ENCODE results near the gene FAM161A.
A peak's percentile ranks its signal among the peaks of the same experiment; 100 is the strongest.
"Not testable (repeated sequence)": the region's sequence is repeated elsewhere in the genome, so short reads cannot be mapped to it uniquely, and the experiment has no call there.

FAM161A gene, protein sequence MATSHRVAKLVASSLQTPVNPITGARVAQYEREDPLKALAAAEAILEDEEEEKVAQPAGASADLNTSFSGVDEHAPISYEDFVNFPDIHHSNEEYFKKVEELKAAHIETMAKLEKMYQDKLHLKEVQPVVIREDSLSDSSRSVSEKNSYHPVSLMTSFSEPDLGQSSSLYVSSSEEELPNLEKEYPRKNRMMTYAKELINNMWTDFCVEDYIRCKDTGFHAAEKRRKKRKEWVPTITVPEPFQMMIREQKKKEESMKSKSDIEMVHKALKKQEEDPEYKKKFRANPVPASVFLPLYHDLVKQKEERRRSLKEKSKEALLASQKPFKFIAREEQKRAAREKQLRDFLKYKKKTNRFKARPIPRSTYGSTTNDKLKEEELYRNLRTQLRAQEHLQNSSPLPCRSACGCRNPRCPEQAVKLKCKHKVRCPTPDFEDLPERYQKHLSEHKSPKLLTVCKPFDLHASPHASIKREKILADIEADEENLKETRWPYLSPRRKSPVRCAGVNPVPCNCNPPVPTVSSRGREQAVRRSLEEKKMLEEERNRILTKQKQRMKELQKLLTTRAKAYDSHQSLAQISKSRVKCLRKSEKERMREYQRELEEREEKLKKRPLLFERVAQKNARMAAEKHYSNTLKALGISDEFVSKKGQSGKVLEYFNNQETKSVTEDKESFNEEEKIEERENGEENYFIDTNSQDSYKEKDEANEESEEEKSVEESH

DNA sequence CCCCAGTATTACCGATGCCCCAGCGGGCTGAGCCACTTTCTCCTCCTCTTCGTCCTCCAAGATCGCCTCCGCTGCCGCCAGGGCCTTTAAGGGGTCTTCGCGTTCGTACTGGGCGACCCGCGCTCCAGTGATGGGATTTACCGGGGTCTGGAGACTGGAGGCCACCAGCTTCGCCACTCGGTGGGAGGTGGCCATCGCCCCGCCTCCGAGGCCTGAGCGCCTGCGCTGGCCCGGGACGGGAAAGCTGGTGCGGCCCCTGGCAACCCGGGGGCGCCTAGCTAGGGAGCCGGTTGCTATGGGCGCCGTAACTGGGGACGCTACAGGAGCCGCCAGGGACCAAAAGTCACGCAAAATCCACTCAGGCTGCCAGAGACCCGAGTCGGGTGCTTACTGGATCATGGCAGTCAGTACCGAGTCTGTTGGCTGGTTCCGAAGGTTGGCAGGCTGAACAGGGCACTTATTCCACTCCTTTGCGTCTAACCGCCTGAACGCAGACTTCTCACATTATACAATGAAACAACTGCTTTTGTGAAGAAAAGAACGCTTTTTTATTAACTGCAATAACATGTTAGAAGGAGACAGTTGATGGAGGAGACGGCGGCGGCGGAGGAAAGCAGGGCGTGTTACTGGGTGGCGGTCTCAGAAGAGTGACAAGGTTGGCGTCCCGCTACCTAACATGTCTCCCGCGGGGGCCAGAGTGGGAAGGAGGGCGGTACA, at the start of gene FAM161A:
FAM161A (minus strand) TSS at position 214 of the 717 bp plus-strand sequence; CDS start at position 195, 19 bp downstream.
- peak; percentile 62 for DNase-seq (ENCODE audit: low read depth)

DNA sequence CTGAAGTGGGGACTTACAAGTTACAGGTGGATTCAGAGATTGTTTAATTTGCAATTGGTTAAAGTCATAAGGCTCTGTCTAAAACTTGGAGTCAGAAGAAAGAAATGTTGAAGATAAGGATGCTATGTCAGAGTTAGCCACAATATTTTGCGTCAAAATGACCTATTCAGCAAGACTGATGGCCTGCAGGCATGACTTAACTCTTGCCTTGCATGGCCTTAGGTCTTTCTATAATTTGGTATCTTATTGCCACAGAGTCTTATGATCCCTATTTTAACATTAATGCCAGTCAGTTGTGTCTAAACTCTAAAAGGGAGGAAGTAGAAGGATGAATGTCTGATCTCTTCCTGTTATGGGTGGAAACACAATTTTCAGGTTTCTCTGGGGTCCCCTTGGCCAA, 46.4 kb upstream of the FAM161A start:
- no peak for DNase-seq (ENCODE audit: low read depth)

DNA sequence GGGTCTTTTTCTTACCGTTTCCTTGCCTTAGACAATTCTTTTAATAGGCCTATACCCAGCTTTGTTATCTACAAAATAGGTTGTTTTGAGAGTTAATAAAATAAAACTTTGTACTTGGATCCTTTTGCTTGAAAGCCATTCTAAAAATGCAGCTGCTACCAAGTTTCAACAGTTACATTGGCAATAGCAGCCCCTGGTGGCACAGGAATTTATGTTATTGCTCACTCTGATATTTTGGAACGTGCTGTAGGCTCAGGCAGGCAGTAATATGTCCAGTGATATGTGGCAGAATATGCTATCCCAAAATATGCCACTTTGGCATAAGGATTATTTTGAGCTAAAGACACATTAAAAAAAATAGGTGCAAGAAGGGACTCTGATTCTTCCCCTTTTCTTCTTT, 45.0 kb upstream of the FAM161A start:
- no peak for DNase-seq (ENCODE audit: low read depth)

DNA sequence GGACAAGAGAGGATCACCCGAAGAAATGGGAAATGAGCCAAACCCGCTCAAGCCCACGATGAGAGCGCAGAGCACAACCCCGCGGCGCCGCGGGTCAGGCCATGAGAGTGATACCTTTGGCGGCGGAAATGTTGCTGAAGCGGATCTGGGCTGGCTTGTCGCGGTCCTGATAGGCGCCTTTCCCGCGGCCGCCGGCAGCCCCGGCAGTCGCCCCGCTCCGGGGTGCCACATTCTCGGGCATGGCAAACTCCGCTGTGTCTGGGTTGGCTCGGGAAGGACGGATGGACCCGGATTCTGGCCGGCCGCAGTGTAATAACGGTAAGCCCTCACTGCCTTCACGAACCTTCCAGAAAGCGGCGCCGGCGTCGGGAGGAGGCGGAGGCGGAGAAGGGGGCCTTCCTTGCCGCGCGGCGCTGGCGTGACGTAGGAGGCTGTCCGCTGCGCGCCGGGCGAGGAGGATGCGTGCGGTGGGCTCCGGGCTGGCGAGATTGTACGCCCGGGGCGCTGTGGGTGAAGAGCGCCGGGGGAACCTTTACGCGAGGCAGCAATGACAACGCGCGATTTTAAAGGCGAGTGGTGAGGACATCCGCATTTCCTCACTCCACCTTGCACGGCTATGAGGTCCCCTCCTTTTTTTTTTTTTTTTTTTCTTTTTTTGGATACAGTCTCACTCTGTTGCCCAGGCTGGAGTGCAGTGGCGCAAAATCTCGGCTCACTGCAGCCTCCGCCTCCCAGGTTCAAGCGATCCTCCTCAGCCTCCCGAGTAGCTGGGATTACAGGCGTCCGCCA, 34.6 kb upstream of the FAM161A start, which contains the start of gene CCT4:
CCT4 (minus strand) TSS at position 390 of the 789 bp plus-strand sequence; CDS start at position 241, 149 bp downstream.
- DNase-seq (ENCODE audit: low read depth), result peak; percentile 78

DNA sequence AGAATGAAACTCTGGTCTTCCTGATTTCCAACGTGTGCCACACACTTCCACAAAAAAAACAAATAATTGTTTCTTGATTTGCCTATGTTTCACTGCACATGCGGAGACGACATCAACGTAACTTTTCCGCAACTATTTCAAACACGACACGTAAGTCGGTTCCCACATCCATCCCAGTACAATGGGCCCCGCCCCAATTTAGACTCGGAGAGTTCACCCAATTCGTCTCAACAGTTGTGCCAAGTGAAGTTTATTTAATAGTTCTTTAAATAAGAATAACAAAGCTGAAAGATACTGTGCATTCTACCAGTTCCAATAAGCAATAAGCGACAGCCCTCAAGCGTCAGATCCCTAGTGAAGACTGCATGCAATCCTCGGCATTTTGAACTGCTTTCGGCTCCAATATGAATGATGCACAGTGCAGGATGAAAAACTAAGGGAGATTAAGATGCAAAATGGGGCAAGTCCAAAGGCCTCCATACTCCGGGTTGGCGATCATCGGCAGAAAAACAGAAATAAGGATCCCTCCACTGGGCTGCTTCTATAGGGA, 33.9 kb upstream of the FAM161A start:
- DNase-seq (ENCODE audit: low read depth), result no peak

DNA sequence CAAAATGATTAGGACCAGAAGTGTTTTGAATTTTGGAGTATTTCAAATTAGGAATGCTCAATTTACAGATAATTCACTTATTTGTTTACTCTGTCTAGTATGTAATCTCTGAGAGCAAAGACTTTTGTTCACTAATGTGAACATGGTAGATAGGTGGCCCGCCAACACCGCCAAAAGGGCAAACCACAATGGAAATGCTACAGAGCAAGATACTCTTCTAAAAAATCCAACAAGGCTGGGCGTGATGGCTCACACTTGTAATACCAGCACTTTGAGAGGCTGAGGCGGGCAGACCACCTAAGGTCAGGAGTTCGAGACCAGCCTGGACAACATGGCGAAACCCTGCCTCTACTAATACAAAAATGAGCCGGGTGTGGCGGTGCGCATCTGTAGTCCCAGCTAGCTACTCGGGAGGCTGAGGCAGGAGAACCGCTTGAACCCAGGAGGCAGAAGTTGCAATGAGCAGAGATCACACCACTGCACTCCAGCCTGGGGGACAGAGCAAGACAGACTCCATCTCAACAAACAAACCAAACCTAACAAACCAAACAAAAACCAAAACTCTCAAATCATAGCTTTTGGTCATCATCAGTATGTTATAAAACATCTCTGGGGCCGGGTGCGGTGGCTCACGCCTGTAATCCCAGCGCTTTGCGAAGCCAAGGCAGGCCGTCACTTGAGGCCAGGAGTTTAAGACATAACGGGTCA, 32.2 kb upstream of the FAM161A start:
- DNase-seq (ENCODE audit: low read depth), result no peak

DNA sequence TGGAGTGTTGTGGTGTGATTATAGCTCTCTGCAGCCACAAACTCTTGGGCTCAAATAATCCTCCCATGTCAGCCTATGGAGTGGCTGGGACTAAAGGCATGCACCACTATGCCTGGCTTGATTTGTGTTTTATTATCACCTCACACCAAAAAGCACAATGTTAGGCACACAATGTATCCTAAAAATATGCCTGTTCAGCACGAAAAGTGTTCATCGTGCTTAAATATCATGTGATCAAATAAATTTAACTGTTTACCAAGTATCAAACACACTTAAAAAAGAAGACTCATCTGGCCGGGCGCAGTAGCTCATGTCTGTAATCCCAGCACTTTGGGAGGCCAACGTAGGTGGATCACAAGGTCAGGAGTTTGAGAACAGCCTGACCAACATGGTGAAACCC, 29.0 kb upstream of the FAM161A start:
- DNase-seq (ENCODE audit: low read depth), result no peak

DNA sequence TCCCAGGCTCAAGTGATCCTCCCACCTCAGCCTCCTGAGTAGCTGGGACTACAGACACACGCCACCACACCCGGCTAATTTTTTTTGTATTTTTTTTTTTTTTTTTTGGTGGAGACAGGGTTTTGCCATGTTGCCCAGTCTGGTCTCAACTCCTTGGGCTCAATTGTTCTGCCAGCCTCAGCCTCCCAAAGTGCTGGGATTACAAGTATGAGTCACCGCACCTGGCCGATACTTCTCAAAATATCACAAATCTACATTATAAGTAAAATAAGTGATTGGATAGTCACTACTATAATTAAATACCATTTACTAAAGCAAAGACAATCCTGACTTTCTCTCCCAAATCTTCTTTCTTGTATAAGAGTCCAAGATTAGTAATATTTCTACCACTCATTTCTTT, 25.5 kb upstream of the FAM161A start:
- DNase-seq (ENCODE audit: low read depth), result not testable (repeated sequence)

DNA sequence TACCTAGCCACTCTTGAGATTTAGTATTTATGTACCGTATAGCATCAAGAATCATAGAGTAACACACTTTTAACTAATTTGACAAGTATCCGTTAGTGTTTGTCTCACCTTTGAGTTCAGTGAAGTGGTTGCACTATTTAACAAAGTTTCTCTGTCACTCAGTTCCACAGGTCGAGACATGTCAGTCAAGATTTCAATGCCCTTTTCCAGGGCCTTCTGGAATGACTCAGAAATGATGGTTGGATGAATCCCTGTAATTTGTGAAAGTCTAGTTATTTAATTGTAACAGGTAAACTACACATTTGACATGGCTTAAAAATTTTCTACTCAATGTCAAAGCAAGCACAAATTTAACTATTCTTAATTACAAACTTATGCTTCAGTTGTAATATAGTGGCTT, 24.9 kb upstream of the FAM161A start:
- no peak for DNase-seq (ENCODE audit: low read depth)

DNA sequence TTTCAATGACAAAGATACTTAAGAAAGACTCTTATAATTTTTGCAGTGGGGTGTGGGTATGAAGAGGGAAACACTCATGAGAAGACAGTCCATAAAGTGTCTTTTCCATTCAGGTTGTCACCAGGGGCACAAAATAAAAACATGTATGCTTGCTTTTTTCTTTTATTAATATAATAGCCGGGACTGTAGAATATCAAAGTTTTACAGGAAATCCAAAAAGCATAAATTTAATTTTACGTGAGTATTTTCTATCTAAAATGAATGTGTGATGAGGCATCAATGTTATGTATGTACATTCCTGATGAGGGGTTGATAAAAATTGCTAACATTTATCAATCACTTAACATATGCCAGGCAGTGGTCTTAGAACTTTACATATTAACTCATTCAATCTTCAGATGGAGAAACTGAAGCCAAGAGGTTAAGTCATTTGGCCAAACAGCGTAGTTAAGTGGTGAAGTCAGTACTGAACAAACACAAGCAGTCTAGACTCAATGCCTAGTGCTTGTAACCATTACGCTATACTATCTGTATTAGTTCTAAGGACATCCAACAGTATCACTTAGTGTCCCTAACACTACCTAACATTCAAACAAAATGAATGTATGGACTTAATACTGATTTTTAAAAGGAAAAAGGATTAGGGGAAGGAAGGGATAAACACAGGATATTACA, 23.8 kb upstream of the FAM161A start:
- no peak for DNase-seq (ENCODE audit: low read depth)

DNA sequence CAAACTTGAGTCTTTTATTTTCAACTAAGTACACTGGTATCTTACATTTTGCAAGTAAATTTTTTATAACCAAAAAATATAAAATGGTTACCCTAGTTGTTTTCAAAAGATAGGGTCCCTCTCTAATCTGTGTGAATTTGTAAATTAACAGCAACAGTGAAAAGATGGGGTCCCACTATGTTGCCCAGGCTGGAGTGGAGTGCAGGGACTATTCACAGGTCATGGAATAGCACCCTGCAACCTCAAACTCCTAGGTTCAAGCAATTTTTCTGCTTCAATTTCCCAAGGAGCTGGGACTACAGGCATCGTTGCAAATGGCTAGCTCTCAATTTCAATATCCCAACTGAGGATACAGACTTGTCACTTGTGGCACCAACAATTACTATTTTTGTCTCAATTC, 22.5 kb upstream of the FAM161A start:
- no peak for DNase-seq (ENCODE audit: low read depth)

DNA sequence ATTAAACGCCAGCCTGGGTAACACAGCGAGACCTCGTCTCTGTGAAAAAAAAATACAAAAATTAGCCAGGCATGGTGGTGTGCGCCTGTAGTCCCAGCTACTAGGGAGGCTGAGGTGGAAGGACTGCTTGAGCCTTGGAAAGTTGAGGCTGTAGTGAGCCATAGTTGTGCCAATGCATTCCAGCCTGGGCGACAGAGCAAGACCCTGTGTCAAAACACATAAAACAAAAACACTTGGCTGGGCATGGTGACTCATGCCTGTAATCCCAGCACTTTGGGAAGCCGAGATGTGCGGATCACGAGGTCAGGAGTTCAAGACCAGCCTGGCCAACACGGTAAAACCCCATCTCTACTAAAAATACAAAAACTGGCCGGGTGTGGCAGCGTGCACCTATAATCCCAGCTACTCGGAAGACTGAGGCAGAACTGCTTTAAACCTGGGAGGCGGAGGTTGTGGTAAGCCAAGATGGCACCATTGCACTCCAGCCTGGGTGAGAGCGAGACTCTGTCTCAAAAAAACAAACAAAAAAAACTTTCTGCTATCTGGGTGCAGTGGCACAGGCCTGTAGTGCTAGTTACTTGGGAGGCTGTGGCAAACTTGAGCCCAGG, 12.7 kb upstream of the FAM161A start:
- DNase-seq (ENCODE audit: low read depth), result not testable (repeated sequence)

DNA sequence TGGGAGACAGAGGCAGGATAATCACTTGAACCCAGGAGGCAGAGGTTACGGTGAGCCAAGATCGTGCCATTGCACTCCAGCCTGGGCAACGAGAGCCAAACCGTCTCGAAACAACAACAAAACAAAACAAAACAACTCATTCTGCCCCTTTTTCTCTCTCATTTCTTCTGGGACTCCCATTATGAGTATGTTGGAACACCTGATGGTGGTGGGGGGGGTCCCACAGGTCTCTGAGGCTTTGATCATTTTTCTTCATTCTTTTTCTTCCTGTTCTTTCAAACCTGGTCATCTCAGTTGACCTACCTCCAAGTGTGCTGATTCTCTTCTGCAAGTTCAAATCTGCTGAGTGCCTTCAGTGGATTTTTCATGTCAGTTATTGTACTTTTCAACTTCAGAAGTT, 8.2 kb upstream of the FAM161A start:
- no peak for DNase-seq (ENCODE audit: low read depth)

DNA sequence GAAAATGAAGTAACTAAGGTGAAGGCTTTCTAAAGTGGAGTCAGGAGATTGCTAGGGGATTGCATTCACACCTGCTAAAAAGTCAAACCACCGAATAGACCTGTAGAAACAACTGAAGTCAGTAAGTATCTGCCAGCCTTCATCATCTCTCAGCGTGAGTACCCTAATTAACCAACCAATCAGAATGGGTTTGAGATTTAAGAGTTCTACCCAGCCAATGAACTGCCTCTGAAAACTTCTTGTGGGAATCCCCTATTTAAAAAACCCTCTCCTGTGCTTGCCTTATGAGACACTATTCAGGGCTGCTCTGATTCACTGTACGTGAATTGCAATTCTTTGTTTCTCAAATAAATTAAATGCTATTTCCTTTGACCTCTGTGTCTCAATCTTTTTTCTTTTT, 3.4 kb upstream of the FAM161A start:
- no peak for DNase-seq (ENCODE audit: low read depth)

DNA sequence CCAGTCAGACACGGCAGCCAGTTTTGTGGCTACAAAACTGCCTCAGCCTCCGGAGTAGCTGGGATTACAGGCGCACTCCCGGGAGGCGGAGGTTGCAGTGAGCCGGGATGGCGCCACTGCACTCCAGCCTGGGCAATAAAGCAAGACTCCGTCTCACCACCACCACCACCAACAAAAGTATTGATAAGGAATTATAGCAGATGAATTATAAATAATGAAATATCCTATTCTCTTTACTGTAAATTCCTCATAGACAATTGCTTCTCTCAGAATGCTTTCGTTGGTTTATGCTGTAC, 1.4 kb upstream of the FAM161A start:
- DNase-seq (ENCODE audit: low read depth), result no peak

DNA sequence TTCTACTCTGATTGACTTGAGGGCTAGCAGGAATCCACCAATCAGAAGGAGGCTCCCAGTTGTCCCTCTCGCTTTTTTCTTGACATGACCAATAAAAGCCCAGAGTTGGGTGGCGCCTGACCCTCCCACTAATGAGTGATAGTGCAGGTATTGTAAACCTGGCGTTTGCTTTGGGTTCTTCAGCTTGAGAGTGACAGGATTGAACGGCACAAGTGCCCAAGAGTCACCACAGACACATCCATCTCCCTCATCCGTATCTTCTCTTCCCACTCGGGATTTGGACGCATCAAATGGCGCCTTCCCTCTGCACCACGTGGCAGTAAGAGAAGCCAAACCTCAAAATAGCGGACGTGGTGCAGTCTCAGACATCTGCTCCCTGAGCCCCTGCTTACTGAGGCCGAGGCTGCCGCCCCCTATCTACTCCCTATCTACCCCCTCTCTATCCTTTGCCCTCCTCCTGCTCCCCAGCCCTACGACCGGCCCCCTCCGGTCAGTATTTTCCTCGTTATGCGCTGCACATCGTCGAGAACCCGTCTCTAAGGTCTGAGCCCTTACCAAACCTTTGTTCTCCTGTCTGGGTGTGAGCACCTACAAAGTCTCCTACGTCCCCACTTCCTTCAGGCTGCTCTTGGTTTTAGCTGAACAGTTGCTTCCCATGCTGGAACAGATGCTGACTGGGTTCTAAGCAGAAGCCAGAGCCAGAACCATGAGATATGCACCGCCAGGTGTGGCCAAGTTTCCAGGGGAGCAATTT, 881 bp upstream of the FAM161A start:
- DNase-seq (ENCODE audit: low read depth), result peak; percentile 88

DNA sequence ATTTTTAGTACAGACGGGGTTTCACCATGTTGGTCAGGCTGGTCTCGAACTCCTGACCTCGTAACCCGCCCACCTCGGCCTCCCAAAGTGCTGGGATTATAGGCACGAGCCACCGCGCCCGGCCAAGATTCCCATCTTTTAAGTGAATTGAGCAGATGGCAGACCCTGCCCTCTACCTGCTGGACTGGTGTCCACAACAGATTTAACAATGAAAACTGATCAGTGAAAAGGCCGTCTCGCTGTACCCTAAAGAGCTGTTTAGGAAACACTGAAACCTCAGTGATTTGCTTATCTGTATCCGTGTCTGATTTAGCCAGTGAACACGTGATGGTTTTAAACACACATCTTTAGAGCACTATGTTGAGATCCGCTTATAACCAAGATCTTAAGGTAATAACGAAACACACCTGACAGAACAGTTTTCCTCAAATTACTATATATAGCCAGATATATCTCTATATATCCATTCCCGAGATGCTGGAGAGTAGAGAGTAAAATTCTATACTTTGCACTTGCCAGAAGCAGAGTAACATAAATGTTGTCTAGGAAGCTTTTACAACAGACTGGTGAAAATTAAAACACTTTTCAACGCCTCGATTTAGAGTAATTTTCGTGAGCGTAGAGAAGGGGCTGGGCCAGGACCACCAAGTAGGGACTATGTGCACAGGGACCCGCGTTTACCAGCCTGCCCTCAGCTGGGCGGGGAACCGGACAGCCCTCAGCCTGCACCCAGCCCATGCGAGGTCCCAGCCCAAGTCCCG, 594 bp downstream of the FAM161A start:
- no peak for DNase-seq (ENCODE audit: low read depth)

DNA sequence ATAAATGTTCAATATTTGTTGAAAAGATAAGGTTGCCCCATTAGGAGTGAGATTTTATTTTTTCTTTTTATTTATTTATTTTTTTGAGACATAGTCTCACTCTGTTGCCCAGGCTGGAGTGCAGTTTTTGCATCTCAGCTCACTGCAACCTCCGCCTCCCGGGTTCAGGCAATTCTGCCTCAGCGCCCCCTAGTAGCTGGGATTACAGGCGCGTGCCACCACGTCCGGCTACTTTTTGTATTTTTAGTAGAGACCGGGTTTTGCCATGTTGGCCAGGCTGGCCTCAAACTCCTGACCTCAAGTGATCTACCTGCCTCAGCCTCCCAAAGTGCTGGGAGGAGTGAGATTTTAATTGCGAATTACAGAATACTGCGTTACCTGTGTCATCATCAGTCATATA, 2.6 kb downstream of the FAM161A start:
- DNase-seq (ENCODE audit: low read depth), result not testable (repeated sequence)

DNA sequence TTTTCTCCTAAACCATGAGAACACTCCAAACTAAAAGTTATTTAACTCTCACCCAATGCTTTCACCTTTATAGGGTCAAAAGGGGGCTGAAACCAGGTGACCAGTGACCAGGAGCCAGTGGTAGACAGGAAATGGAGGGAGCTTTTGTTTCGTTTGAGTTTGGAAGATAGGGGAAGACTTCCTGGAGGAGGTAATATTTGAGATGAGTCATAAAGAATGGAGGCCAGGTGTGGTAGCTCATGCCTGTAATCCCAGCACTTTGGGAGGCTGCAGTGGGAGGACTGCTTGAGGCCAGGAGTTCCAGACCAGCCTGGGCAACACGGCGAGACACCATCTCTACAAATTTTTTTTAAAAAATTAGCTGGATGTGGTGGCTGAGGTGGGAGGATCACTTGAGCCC, 8.5 kb downstream of the FAM161A start:
- no peak for DNase-seq (ENCODE audit: low read depth)
